NCI-H2171 (cell line): ENCODE measurements around the gene HIRA.

Experiments
- DNase-seq: peaks from one replicate; lab custom pipeline; 2025; lab: John Stamatoyannopoulos, UW

Gene HIRA

DNA sequence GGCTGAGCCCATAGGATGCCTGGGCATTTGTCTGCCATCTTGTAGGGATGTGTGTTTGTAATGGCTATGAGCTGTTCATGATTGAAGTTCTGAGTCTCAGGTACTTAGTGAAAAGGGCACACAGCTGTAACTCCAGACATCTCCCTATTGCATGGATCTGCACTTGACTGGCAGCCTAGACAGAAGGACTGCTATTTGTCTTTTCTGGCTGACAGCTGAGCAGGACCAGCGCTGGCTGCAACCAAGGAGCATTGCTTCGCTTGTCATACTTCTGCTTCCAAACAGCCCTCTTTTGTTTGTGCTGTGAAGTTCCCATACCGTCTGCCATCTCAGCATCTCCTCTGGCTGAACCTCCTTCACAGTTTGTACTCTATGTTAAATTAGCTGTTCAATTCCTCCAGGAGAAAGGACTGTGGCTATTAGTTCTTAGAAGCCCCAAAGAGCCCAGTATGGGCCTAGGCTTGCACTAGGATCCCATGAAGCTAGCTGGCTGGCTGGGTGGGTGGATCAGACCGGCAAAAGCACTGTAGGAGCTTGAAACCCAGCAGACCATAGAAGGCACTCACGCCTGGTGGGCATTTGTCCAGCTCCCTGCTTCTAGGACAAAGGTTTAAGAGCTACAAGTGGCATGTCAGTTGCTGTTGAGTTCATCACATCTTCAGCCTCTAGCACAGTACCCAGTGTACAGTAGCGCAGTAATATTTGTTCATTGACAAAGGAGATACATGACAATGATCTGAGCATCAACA is 20.4 kb downstream of the HIRA start:
- DNase-seq = no peak

GRCh38 chr22:19407649-19408606 is 23.6 kb downstream of the HIRA start:
- DNase-seq = peak; percentile 34

DNA sequence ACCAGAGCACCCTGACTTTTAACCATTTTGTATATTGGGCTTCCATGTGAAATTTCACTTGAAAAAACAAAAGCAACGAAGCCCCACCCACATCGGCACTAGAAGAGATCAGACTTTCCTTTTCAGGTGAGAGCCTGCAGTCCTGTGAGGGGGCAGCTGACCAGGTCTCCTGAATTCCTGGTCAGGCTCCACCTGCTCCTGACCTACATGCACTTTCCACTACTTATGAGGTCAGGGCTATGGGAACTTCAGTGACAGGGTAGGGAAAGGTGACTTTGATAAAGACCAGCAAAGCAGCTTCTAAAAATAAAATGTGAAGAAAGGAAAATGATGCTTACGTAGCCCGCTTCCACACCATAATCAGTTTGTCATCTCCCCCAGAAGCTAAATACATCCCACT is 24.7 kb downstream of the HIRA start:
- no peak for DNase-seq

- DNase-seq = no peak
These were observed 25.2 kb downstream of the HIRA start for GRCh38 chr22:19406281-19406811.

DNA sequence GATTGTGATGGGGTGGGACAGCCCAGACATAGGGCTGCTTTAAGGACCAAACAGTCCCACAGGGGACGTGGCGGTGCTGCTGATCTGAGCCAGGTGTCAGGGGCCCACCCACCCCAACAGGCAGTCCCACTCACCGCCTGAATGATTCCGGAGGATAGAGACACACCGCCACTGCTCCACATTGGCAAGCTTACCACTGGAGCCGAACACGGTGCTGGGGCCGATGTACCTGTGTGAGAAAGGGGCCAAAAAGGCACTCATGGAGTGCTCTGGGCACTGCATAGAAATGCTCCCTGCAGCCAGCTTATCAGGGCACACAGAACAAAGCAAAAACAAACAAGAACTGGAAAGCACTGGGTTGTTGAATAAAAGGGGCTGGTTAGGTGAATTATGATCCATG is 25.9 kb downstream of the HIRA start:
- DNase-seq = no peak

GRCh38 chr22:19405133-19405532 is 26.4 kb downstream of the HIRA start:
- DNase-seq = no peak

GRCh38 chr22:19404676-19405075 is 26.9 kb downstream of the HIRA start:
- no peak for DNase-seq

GRCh38 chr22:19402642-19403191 is 28.8 kb downstream of the HIRA start:
- DNase-seq = no peak

- no peak for DNase-seq
These were observed 30.1 kb downstream of the HIRA start for GRCh38 chr22:19401483-19401882.

DNA sequence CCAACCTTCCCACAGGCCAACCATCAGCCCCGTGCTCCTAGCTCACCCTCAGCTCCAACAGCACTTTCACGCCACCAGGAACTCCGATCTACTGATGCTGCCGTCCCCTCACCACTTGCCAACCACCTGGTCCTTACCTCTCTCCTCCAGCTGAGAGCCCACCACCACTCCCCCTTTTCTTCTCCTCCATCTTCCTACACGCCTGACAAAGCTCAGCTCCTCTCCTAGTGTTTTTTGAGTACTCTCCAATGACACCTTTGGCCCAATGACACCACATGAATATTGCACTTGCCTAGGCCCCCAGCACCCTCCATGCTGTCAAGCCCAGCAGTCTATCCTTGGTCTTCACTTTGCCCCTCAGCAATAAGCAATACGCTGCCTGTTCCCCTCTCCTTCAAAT is 30.7 kb downstream of the HIRA start:
- DNase-seq = no peak

GRCh38 chr22:19398652-19399051 is 32.9 kb downstream of the HIRA start:
- DNase-seq = no peak

- DNase-seq = peak; percentile 73
These were observed 33.3 kb downstream of the HIRA start for GRCh38 chr22:19398206-19398605.

- DNase-seq = no peak
These were observed 33.8 kb downstream of the HIRA start for GRCh38 chr22:19397734-19398104.

GRCh38 chr22:19396934-19397733 is 34.4 kb downstream of the HIRA start:
- DNase-seq = peak; percentile 32

DNA sequence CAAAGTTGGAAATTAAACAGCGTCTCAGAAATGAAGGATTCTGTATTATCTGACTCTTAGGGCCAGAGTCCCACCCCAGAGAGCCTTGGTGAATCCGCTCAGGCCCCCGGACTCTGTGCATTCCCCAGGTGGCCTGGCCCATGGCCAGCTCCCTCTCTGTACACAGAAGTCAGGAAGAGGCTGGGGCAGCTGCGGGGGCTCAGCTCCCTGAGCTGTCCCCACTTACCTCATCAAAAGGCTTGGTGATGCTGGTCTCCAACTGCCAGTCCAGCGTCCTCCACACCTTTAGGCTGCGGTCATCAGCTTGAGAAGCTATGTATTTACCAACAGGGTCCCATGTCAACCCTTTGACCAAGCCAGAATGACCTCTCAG is 35.0 kb downstream of the HIRA start:
- no peak for DNase-seq

- no peak for DNase-seq
These were observed 36.3 kb downstream of the HIRA start for GRCh38 chr22:19395276-19395675.

GRCh38 chr22:19394274-19395050 is 37.1 kb downstream of the HIRA start:
- no peak for DNase-seq

DNA sequence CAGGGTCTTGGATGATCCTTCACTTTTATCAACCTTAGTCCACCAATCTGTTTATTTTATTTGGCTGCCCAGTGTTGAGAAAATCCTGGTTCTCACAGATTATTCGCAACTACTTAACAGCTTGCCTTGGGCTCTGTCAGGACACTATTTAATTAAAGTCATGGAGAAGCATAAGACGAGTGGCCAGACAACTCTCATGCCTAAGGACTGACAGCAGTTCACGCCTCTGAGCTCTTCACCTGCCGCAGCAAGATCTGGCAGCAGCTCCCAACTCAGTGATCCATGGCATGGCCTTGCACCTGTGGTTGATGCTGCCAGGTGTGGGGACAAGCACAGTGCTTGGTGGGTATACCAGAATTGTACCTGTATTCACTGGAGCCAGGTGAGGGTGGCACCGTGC is 37.8 kb downstream of the HIRA start:
- DNase-seq = no peak

GRCh38 chr22:19387575-19387974 is 44.0 kb downstream of the HIRA start:
- no peak for DNase-seq

GRCh38 chr22:19387038-19387437 is 44.5 kb downstream of the HIRA start:
- no peak for DNase-seq

DNA sequence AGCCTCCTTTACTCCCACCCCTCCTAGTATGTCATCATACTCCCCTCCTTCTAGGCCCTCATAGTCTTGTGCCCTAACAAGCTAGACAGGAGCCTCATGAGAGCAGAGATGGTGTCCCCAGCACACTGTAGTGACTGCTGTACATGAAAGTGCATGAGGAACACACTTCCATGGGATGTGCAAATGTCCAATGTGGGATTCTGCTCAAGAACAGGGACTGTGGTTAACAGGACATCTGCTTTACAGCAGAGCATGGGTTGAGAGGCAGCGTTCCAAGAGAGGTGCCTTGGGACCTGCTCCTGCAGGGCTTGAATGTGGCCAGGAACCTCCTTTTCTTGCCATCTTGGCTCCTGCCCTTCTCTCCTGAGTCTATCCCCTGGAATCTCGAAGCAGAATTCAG is 45.3 kb downstream of the HIRA start:
- no peak for DNase-seq
